Astrocyte (in vitro differentiated cells and primary cell): ENCODE data around the gene ESAM. TPM values are rescaled to one million over a fixed set of nuclear protein-coding genes. Genes with fewer than 3 reads are reported as not detected.
A peak's percentile ranks its signal among the peaks of the same experiment; 100 is the strongest.

Experiments used
- DNase-seq: peaks from one replicate; pipeline ENCODE4 v3.0.0-alpha.2; 2010; ENCODE audit warnings: low read depth
- FAIRE-seq: peaks from 2 replicates; lab custom pipeline; 2011; peaks lifted over from hg19 to GRCh38; lab: Jason Lieb, UNC
- H2AFZ ChIP-seq: 2 replicates; pipeline ENCODE4 v1.6.0; 2012; ENCODE audit warnings: low read depth, low read length, inconsistent platforms
- H3K27ac ChIP-seq: 2 replicates; pipeline ENCODE4 v1.5.1; 2011; ENCODE audit warnings: low read depth, low read length, inconsistent platforms
- H3K27me3 ChIP-seq: 2 replicates; pipeline ENCODE4 v1.6.0; 2011; ENCODE audit warnings: low read length, inconsistent platforms; ENCODE audit not compliant: insufficient read depth
- H3K36me3 ChIP-seq: 2 replicates; pipeline ENCODE4 v1.5.1; 2011; ENCODE audit warnings: low read length, inconsistent platforms; ENCODE audit not compliant: insufficient read depth
- H3K4me1 ChIP-seq: 2 replicates; pipeline ENCODE4 v1.5.1; 2011; ENCODE audit warnings: low read length, inconsistent platforms; ENCODE audit not compliant: insufficient read depth
- H3K4me2 ChIP-seq: 2 replicates; pipeline ENCODE4 v1.6.0; 2012; ENCODE audit warnings: low read length, inconsistent platforms
- H3K4me3 ChIP-seq: 2 replicates; pipeline ENCODE4 v1.5.1; 2011; ENCODE audit warnings: low read depth, mild to moderate bottlenecking, low read length, inconsistent platforms; ENCODE audit not compliant: insufficient read depth
- H3K79me2 ChIP-seq: 2 replicates; pipeline ENCODE4 v1.6.0; 2012; ENCODE audit warnings: mild to moderate bottlenecking, low read length, inconsistent platforms; ENCODE audit not compliant: insufficient read depth
- H3K9ac ChIP-seq: 2 replicates; pipeline ENCODE4 v1.6.0; 2012; ENCODE audit warnings: mild to moderate bottlenecking, low read length, inconsistent platforms
- H3K9me3 ChIP-seq: 2 replicates; pipeline ENCODE4 v1.5.1; 2012; ENCODE audit warnings: low read depth, mild to moderate bottlenecking, low read length, inconsistent platforms; ENCODE audit not compliant: insufficient read depth
- H4K20me1 ChIP-seq: 2 replicates; pipeline ENCODE4 v1.6.0; 2012; ENCODE audit warnings: low read length, inconsistent platforms; ENCODE audit not compliant: insufficient read depth
- H3K27ac Mint-ChIP-seq: one replicate; pipeline ENCODE4 v1.8.0; 2021; ENCODE audit warnings: mild to moderate bottlenecking, mixed read lengths; ENCODE audit not compliant: unreplicated experiment
- H3K27me3 Mint-ChIP-seq: one replicate; pipeline ENCODE4 v1.8.0; 2021; ENCODE audit warnings: low read depth, mixed read lengths; ENCODE audit not compliant: unreplicated experiment
- H3K36me3 Mint-ChIP-seq: one replicate; pipeline ENCODE4 v1.8.0; 2021; ENCODE audit warnings: low read depth, mixed read lengths; ENCODE audit not compliant: unreplicated experiment
- H3K4me1 Mint-ChIP-seq: one replicate; pipeline ENCODE4 v1.8.0; 2021; ENCODE audit warnings: low read depth, mixed read lengths; ENCODE audit not compliant: unreplicated experiment
- H3K4me3 Mint-ChIP-seq: one replicate; pipeline ENCODE4 v1.8.0; 2021; ENCODE audit warnings: mild to moderate bottlenecking, moderate library complexity, mixed read lengths; ENCODE audit not compliant: unreplicated experiment
- H3K9me3 Mint-ChIP-seq: one replicate; pipeline ENCODE4 v1.8.0; 2021; ENCODE audit warnings: mild to moderate bottlenecking, mixed read lengths; ENCODE audit not compliant: unreplicated experiment
- EZH2 ChIP-seq: IDR thresholded peaks from 2 replicates; pipeline ENCODE4 v1.6.1; 2012; ENCODE audit warnings: mild to moderate bottlenecking, low read length, inconsistent platforms; ENCODE audit not compliant: insufficient read depth
- total RNA-seq: library from RNA; stranded (reverse); gene quantifications from 2 replicates; pipeline ENCODE4 v1.2.1, GENCODE V29; 2021
- TF ChIP-seq, protein P1 (sequence below): IDR thresholded peaks from 2 replicates; pipeline ENCODE4 v1.5.1; 2011; ENCODE audit warnings: low read depth, mild to moderate bottlenecking, inconsistent platforms, low read length, moderate library complexity; ENCODE audit not compliant: insufficient read depth

The ESAM gene
- total RNA-seq, 1 donor from 2014 or later: 22.0 TPM

DNA sequence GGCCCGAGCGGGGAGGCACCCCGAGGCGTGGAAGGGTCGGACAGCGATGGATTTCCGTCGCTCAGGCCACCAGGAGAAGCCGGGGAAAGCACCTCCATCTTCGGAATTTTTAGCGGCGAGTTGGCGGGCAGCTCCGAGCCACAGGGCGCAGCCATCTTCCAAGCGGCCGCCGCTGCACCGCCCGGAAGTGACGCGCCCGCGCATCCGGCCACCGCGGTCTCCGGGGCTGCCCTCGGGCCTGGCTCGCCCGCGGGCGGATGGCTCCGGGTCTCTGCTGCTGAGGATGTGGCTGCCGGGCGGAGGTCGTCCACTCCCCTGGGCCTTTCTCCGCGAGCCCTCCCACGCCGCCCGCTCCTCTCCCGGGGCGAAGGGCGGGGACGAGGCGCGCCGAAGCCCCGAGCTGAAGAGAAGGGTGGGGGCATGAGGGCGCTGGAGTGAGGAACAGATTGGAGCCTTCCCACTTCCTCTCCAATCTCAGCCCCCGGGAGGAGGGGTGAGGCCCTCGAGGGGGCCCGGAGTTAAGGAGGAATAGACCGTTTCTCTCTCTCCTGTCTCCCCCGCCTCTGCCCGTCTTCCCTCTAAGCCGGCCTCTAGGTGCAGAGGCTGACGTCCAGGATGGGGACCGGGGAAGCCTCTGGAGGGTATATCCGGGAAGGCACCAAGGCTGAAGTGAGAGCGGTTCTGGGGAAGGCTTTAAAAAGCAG is 38.3 kb upstream of the ESAM start, which contains the start of gene MSANTD2:
Gene MSANTD2, minus strand, starts transcription at position 181 of the 704 bp plus-strand sequence. Its CDS starts 26 bp downstream, at position 155.
- Histone ChIP-seq H3K4me1 (peaks cover 14% of the 10 kb centered on the region), H3K9me3 (no peaks in the 10 kb centered on the region), H3K36me3 (no peaks in the 10 kb centered on the region), H3K79me2 (peaks cover 49% of the 10 kb centered on the region), H3K4me3 (peak within 1 kb of the TSS; percentile 86), H2AFZ (peak within 1 kb of the TSS; percentile 85), H3K27ac (peak within 1 kb of the TSS; percentile 92), H3K9ac (peak within 1 kb of the TSS; percentile 92), H3K27me3 (no peaks in the 10 kb centered on the region), H3K4me2 (peak within 1 kb of the TSS; percentile 96), H4K20me1 (peaks cover 36% of the 10 kb centered on the region)
- peaks cover 4% of the 10 kb centered on the region for H3K36me3 Mint-ChIP-seq
- H3K4me1 Mint-ChIP-seq: peaks cover 18% of the 10 kb centered on the region
- H3K27me3 Mint-ChIP-seq: no peaks in the 10 kb centered on the region
- FAIRE-seq: no peak
- H3K4me3 Mint-ChIP-seq: peak within 1 kb of the TSS; percentile 89
- peak; percentile 69 for DNase-seq
- no peaks in the 10 kb centered on the region for H3K9me3 Mint-ChIP-seq
- peak within 1 kb of the TSS; percentile 97 for H3K27ac Mint-ChIP-seq
- no peak for TF ChIP-seq EZH2
- TF ChIP-seq, protein P1, sequence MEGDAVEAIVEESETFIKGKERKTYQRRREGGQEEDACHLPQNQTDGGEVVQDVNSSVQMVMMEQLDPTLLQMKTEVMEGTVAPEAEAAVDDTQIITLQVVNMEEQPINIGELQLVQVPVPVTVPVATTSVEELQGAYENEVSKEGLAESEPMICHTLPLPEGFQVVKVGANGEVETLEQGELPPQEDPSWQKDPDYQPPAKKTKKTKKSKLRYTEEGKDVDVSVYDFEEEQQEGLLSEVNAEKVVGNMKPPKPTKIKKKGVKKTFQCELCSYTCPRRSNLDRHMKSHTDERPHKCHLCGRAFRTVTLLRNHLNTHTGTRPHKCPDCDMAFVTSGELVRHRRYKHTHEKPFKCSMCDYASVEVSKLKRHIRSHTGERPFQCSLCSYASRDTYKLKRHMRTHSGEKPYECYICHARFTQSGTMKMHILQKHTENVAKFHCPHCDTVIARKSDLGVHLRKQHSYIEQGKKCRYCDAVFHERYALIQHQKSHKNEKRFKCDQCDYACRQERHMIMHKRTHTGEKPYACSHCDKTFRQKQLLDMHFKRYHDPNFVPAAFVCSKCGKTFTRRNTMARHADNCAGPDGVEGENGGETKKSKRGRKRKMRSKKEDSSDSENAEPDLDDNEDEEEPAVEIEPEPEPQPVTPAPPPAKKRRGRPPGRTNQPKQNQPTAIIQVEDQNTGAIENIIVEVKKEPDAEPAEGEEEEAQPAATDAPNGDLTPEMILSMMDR: no peak

DNA sequence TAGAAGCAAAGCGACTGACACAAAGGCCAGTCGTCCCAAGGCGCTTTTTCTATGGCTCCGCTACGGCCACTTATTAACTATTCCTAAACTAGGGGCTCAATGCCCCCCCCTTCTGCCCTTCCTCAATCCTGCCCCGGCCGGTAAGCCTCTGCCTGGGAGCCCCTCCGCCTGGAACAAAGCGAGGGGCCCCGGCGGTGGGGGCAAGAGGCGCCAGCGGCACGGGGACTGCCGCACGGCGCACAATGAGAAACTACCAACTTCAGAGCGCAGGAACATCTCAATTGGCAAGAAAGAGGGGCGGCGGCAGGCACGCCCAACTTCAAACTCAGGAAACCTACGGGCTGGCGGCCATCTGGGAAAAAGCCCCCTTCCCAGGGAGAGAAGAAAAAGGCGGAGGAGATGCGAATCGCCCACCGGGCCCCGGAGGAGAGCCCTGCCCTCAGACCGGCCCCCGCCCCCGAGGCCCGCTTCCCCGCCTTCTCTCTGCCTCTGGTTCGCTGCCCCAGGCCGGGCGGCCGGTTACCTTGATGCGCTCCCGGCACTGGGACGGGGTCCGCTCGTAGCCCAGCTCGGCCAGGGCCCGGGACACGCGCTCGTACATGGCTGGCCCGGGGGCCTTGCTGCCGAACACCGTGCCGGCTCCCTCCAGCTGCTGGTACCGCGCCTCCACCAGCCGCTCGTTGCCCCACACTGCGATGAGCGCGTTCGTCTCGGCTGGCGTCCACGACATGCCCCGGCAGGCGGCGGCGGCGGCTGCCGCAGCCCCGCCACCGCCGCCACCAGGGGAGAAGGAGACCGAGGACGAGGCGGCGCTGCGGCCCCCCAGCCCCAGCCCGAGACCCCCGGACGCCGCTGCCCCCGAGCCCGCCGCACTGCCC is 37.5 kb upstream of the ESAM start:
- Histone ChIP-seq H3K4me1 (peaks cover 14% of the 10 kb centered on the region), H3K27ac (peak overlapping the region; percentile 92), H3K79me2 (peaks cover 57% of the 10 kb centered on the region), H3K36me3 (no peaks in the 10 kb centered on the region), H3K4me3 (peak overlapping the region; percentile 86), H3K27me3 (no peaks in the 10 kb centered on the region), H4K20me1 (peaks cover 44% of the 10 kb centered on the region), H2AFZ (peak overlapping the region; percentile 85), H3K9me3 (no peaks in the 10 kb centered on the region), H3K9ac (peak overlapping the region; percentile 92), H3K4me2 (peak overlapping the region; percentile 96)
- H3K27ac Mint-ChIP-seq: peak overlapping the region; percentile 83
- FAIRE-seq (no peak), DNase-seq (peak; percentile 8)
- peaks cover 18% of the 10 kb centered on the region for H3K4me1 Mint-ChIP-seq
- no peaks in the 10 kb centered on the region for H3K27me3 Mint-ChIP-seq
- H3K4me3 Mint-ChIP-seq: peak overlapping the region; percentile 86
- H3K36me3 Mint-ChIP-seq: peaks cover 4% of the 10 kb centered on the region
- no peak for TF ChIP-seq EZH2
- TF ChIP-seq, protein P1: no peak
- no peaks in the 10 kb centered on the region for H3K9me3 Mint-ChIP-seq
